ENCODE results near the gene FOXK1. TPM values are rescaled to one million over a fixed set of nuclear protein-coding genes. Genes with fewer than 3 reads are reported as not detected.

The FOXK1 gene
- polyA plus RNA-seq, 3 donors, result 0.33 to 16.8 (median 0.76) TPM

DNA sequence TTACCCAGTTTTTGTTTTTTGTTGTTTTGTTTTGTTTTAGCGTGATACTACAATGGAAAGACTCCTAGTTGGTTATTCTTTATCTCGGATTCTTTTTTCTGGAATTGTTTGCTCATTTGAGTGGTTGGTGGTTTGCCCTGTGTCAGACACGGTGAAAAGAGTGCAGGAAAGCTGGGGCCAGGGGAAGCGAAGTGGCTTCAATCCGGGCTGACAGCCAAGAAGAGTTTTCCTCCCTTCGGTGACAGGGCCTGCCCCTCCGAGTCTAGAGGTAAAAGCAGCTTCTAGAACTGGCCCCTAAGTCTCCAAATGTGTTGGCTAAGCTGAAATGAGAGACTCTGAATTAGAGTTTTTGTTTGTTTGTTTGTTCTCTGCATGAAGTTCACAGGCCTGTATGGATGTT is 87.7 kb downstream of the FOXK1 start:
- Histone ChIP-seq H3K36me3 (replicated peaks in 1 of 2; ENCODE audit: control insufficient read depth in 1 of 2, insufficient read depth in 2 of 2, low read length in 2 of 2) (peaks cover 9 to 26% of the 10 kb centered on the region in 2 donors), H2AFZ (ENCODE audit: insufficient read depth, low read depth, low read length, poor library complexity, severe bottlenecking) (no peak overlapping the region), H3K27ac (ENCODE audit: low read depth in 1 of 2, low read length in 2 of 2) (no peak overlapping the region), H4K20me1 (ENCODE audit: insufficient read depth, low read length) (peaks cover 5% of the 10 kb centered on the region), H3K4me1 (ENCODE audit: control insufficient read depth in 1 of 2, insufficient read depth in 2 of 2, low read length in 2 of 2) (peaks cover 11 to 12% of the 10 kb centered on the region in 2 donors), H3K79me2 (ENCODE audit: insufficient read depth, low read length) (no peaks in the 10 kb centered on the region), H3K4me2 (replicated peaks; ENCODE audit: extremely low read depth, low read length, poor library complexity, severe bottlenecking) (no peak overlapping the region), H3K4me3 (replicated peaks in 1 of 3; ENCODE audit: low read depth in 2 of 3, low read length in 3 of 3) (no peak overlapping the region), H3K9me3 (replicated peaks in 1 of 2; ENCODE audit: control insufficient read depth in 1 of 2, insufficient read depth in 1 of 2, low read length in 2 of 2) (no peaks in the 10 kb centered on the region), H3K9ac (ENCODE audit: insufficient read depth, low read length, poor library complexity, severe bottlenecking) (no peak overlapping the region), H3K27me3 (ENCODE audit: control insufficient read depth in 2 of 2, insufficient read depth in 2 of 2, low read length in 2 of 2) (no peaks in the 10 kb centered on the region)
- intact Hi-C loops (cut with micrococcal nuclease), result no loop called here
- peak overlapping the region in 4 of 7 donors; percentile 7 to 78 (median 60) for H3K27ac Mint-ChIP-seq
- DNase-seq, result no peak
- no peak for TF ChIP-seq CTCF (IDR thresholded peaks at IDR 0.05)
- H3K27me3 Mint-ChIP-seq (ENCODE audit: low read depth in 3 of 3), result no peaks in the 10 kb centered on the region
- peaks cover 12 to 39% of the 10 kb centered on the region in 2 donors for H3K36me3 Mint-ChIP-seq
- no peak overlapping the region for H3K4me3 Mint-ChIP-seq
- WGBS (ENCODE audit: insufficient coverage), result 3% methylated on average over 7 of the region's 7 CpGs
- peaks cover 17% of the 10 kb centered on the region for H3K4me1 Mint-ChIP-seq
- peaks cover 0 to 6% (median 0%) of the 10 kb centered on the region in 7 donors for H3K9me3 Mint-ChIP-seq

DNA sequence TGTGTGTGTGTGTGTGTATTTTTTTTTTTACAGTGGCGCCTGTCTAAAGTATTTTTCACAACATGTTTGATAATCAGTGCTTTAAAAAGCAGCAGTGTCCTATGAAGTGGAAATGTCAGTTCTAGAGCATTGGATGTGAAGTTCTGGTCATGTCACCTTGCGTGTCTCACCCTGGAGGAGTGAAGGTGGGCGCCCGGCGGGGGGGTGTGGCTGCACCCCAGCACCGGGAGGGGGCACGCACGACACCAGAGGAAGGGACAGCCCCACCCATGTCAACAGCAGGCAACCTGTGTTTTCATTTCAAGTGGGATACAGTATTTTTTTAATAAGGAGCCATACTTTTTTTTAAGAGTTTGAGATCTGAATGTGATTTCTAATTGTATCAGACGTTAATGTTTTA is 88.8 kb downstream of the FOXK1 start:
- H2AFZ ChIP-seq (ENCODE audit: insufficient read depth, low read depth, low read length, poor library complexity, severe bottlenecking), result no peak overlapping the region
- H3K79me2 ChIP-seq (ENCODE audit: insufficient read depth, low read length), result peaks cover 4% of the 10 kb centered on the region
- H4K20me1 ChIP-seq (ENCODE audit: insufficient read depth, low read length), result no peaks in the 10 kb centered on the region
- peaks cover 0 to 15% of the 10 kb centered on the region in 2 donors for H3K36me3 ChIP-seq (replicated peaks in 1 of 2; ENCODE audit: control insufficient read depth in 1 of 2, insufficient read depth in 2 of 2, low read length in 2 of 2)
- DNase-seq, result no peak
- H3K4me3 ChIP-seq (replicated peaks in 1 of 3; ENCODE audit: low read depth in 2 of 3, low read length in 3 of 3), result no peak overlapping the region
- peaks cover 14 to 16% of the 10 kb centered on the region in 2 donors for H3K4me1 ChIP-seq (ENCODE audit: control insufficient read depth in 1 of 2, insufficient read depth in 2 of 2, low read length in 2 of 2)
- Mint-ChIP-seq H3K27me3 (ENCODE audit: low read depth in 3 of 3) (no peaks in the 10 kb centered on the region), H3K9me3 (peaks cover 0 to 6% (median 0%) of the 10 kb centered on the region in 7 donors), H3K4me3 (no peak overlapping the region), H3K27ac (peak overlapping the region in 2 of 7 donors; percentile 47 to 57), H3K4me1 (peaks cover 18% of the 10 kb centered on the region), H3K36me3 (peaks cover 9 to 30% of the 10 kb centered on the region in 2 donors)
- no peaks in the 10 kb centered on the region for H3K9me3 ChIP-seq (replicated peaks in 1 of 2; ENCODE audit: control insufficient read depth in 1 of 2, insufficient read depth in 1 of 2, low read length in 2 of 2)
- no peaks in the 10 kb centered on the region for H3K27me3 ChIP-seq (ENCODE audit: control insufficient read depth in 2 of 2, insufficient read depth in 2 of 2, low read length in 2 of 2)
- H3K27ac ChIP-seq (ENCODE audit: low read depth in 1 of 2, low read length in 2 of 2), result no peak overlapping the region
- intact Hi-C loops (cut with micrococcal nuclease), result no loop called here
- H3K4me2 ChIP-seq (replicated peaks; ENCODE audit: extremely low read depth, low read length, poor library complexity, severe bottlenecking), result no peak overlapping the region
- H3K9ac ChIP-seq (ENCODE audit: insufficient read depth, low read length, poor library complexity, severe bottlenecking), result no peak overlapping the region
- no peak for TF ChIP-seq CTCF (IDR thresholded peaks at IDR 0.05)
- 96% methylated on average over 4 of the region's 9 CpGs for WGBS (ENCODE audit: insufficient coverage)
